Heart right ventricle (tissue), 16 donors: ENCODE measurements around the gene CLC. TPM values are rescaled to one million over a fixed set of nuclear protein-coding genes. Genes with fewer than 3 reads are reported as not detected.

ENCODE experiments used
- ATAC-seq, 8 donors: fragments of 200-7000 bp; cut with Tn5 transposase; one replicate each; pipeline ENCODE4 v1.9.1; 2020; ENCODE audit warnings: mild to moderate bottlenecking in 8 of 8, moderate library complexity in 8 of 8, moderate number of reproducible peaks in 1 of 8
- DNase-seq, 2 donors: peaks; one replicate each; pipeline ENCODE4 v3.0.0-alpha.2; 2020
- H3K27ac ChIP-seq, 10 donors: fragments of 200-600 bp; sonication (generic) in 2 of 10; one replicate each; pipeline versions ENCODE4 v1.5.0 to v1.8.0; 2020 to 2022; ENCODE audit warnings: mild to moderate bottlenecking in 3 of 10
- H3K27me3 ChIP-seq, 7 donors: fragments of 200-600 bp; one replicate each; pipeline ENCODE4 v1.8.0; 2021 to 2022; ENCODE audit warnings: mild to moderate bottlenecking in 2 of 7
- H3K36me3 ChIP-seq, 9 donors: fragments of 200-600 bp; sonication (generic) in 1 of 9; one replicate each; pipeline versions ENCODE4 v1.5.0 to v1.8.0; 2020 to 2022; ENCODE audit warnings: mild to moderate bottlenecking in 2 of 9
- H3K4me1 ChIP-seq, 9 donors: fragments of 200-600 bp; sonication (generic) in 1 of 9; one replicate each; pipeline versions ENCODE4 v1.5.0 to v1.8.0; 2020 to 2022; ENCODE audit warnings: mild to moderate bottlenecking in 4 of 9
- H3K4me3 ChIP-seq, 10 donors: fragments of 200-600 bp; sonication (generic) in 2 of 10; one replicate each; pipeline versions ENCODE4 v1.5.0 to v1.8.0; 2020 to 2022; ENCODE audit warnings: mild to moderate bottlenecking in 7 of 10, moderate library complexity in 2 of 10
- H3K9me3 ChIP-seq, 11 donors: fragments of 200-600 bp in 10 of 11; sonication (generic) in 2 of 11; one replicate each; pipeline versions ENCODE4 v1.5.0 to v1.8.0; 2013 to 2022; ENCODE audit warnings: mild to moderate bottlenecking in 2 of 11, control low read depth in 1 of 11, moderate library complexity in 1 of 11
- CTCF ChIP-seq, 9 donors: fragments of 200-600 bp; sonication (generic) in 2 of 9; IDR thresholded peaks; one replicate each; pipeline versions ENCODE4 v1.5.0 to v1.8.0; 2021 to 2022; ENCODE audit warnings: antibody characterized with exemption in 9 of 9, mild to moderate bottlenecking in 5 of 9, moderate library complexity in 1 of 9
- WGBS, 2 donors: extraction: QIAGEN DNeasy Blood & Tissue Kit; methylation state at CpG; one replicate each; pipeline ENCODE4 v1.1.7; 2013; ENCODE audit warnings: inconsistent platforms in 1 of 2; 5-methylcytosine and 5-hydroxymethylcytosine counted together
- intact Hi-C, 10 donors: fragments of 100-400 bp; cut with DNase I; formaldehyde crosslinking; loops; one replicate each; pipeline versions ENCODE4 v1.11.1 to v1.14.2; 2022
- polyA plus RNA-seq, 2 donors: library from polyadenylated mRNA; stranded (reverse); fragments of 200-250 nt; gene quantifications; one replicate each; pipeline ENCODE4 v1.2.3, GENCODE V29; 2013
- total RNA-seq, 10 donors: library from RNA; stranded (reverse); fragmentation: NEBNext Ultra II Directional in 3 of 10; extraction: Animal tissue kit (Norgen Biotek cat#: 25700) in 3 of 10; gene quantifications; one replicate each; pipeline versions ENCODE4 v1.2.1 to v1.2.4, GENCODE V29; 2021 to 2023
- donor health status: Arrhythmogenic right ventricular cardiomyopathy.
- donor health status: ischemic (EF 13 %, LVEDD 7.1; RV severe dilation, severe dysfunction).
- donor health status: healthy with polysubstance abuse.
- donor health status: DM: no; HTN: yes; CAD: no.
- donor health status: DM: no; HTN: no; CAD: no.
- donor health status: ischemic (EF 25% LVEDD 6.9; RV normal size, moderate dysfunction).
- donor health status: ischemic (EF 25% LVEDD 5.7; RV mildly dilated, moderate dysfunction).
- donor health status: healthy.
- donor health status: DM: yes; HTN: yes; CAD: no.
- donor health status: Ischemic cardiomyopathy.
- donor health status: ischemic (EF 35%, LVEDD 5.7; RV mildly dilated, moderate dysfunction).
- donor health status: nonischemic (EF 11% LVEDD 7.7; RV severe dilation, severe dysfunction).
- donor health status: DM: yes; HTN: yes; CAD: no.
- donor health status: PGD.
- donor health status: ischemic (EF 29% LVEDD 5.4; RV normal size, mild dysfunction).
- donor health status: nonischemic (EF 23%, LVEDD 6.1; RV moderate dilation, normal function).

CLC gene
- total and polyA plus RNA-seq, 12 donors, result 0.47 to 8.9 TPM; not detected in 10

- TF ChIP-seq CTCF (IDR thresholded peaks at IDR 0.05), result no peak
- WGBS, 2 donors, result 54 to 65% methylated on average over 8 of the region's 8 CpGs
- intact Hi-C loops, result no loop called here
- Histone ChIP-seq H3K9me3 (no peaks in the 10 kb centered on the region), H3K27me3 (peaks cover 0 to 39% (median 11%) of the 10 kb centered on the region in 7 donors), H3K4me1 (no peaks in the 10 kb centered on the region), H3K27ac (no peak overlapping the region), H3K4me3 (no peak overlapping the region), H3K36me3 (no peaks in the 10 kb centered on the region)
- ATAC-seq (no peak), DNase-seq (no peak)
Observed at GRCh38 chr19:39705578-39706188, 32.1 kb downstream of the CLC start.

GRCh38 chr19:39704181-39705044 lies 33.4 kb downstream of the CLC start, which contains the start of gene LGALS14:
TSS of gene LGALS14 (plus strand) at chr19:39704481. CDS start at chr19:39704529, 48 bp downstream.
- Histone ChIP-seq H3K27me3 (peaks cover 0 to 46% (median 14%) of the 10 kb centered on the region in 7 donors), H3K4me3 (no peak within 1 kb of the TSS), H3K9me3 (no peaks in the 10 kb centered on the region), H3K4me1 (no peaks in the 10 kb centered on the region), H3K36me3 (no peaks in the 10 kb centered on the region), H3K27ac (no peak within 1 kb of the TSS)
- DNase-seq (no peak), ATAC-seq (no peak)
- 44 to 46% methylated on average over 6 of the region's 6 CpGs for WGBS, 2 donors
- TF ChIP-seq CTCF (IDR thresholded peaks at IDR 0.05), result no peak
- intact Hi-C loops, result no loop called here

GRCh38 chr19:39701291-39701690 lies 36.5 kb downstream of the CLC start:
- no peak for ATAC-seq
- no peak for TF ChIP-seq CTCF (IDR thresholded peaks at IDR 0.05)
- no peaks in the 10 kb centered on the region for H3K4me1 ChIP-seq
- no peaks in the 10 kb centered on the region for H3K9me3 ChIP-seq
- DNase-seq, result no peak
- intact Hi-C loops, result no loop called here
- 59 to 63% methylated on average over 5 of the region's 5 CpGs for whole genome bisulfite sequencing, 2 donors
- no peak overlapping the region for H3K4me3 ChIP-seq
- H3K27ac ChIP-seq, result no peak overlapping the region
- H3K27me3 ChIP-seq, result peaks cover 0 to 61% (median 22%) of the 10 kb centered on the region in 7 donors
- no peaks in the 10 kb centered on the region for H3K36me3 ChIP-seq

- DNase-seq (no peak), ATAC-seq (no peak)
- H3K9me3 ChIP-seq, result no peaks in the 10 kb centered on the region
- H3K4me3 ChIP-seq, result no peak overlapping the region
- H3K27me3 ChIP-seq, result peaks cover 0 to 74% (median 27%) of the 10 kb centered on the region in 7 donors
- no peaks in the 10 kb centered on the region for H3K4me1 ChIP-seq
- H3K36me3 ChIP-seq, result no peaks in the 10 kb centered on the region
- intact Hi-C loops, result no loop called here
- no peak overlapping the region for H3K27ac ChIP-seq
- TF ChIP-seq CTCF (IDR thresholded peaks at IDR 0.05), result no peak
Observed at GRCh38 chr19:39698535-39698934, 39.3 kb downstream of the CLC start.
